ENCODE results near the gene RGL1. TPM values are rescaled to one million over a fixed set of nuclear protein-coding genes. Genes with fewer than 3 reads are reported as not detected.
"Not testable (repeated sequence)": the region's sequence is repeated elsewhere in the genome, so short reads cannot be mapped to it uniquely, and the experiment has no call there.

RGL1 gene
- total and polyA plus RNA-seq, 2 experiments from 2014 or later = 17.9 to 30.7 TPM

GRCh38 chr1:183780757-183781156 is 24.2 kb upstream of the RGL1 start:
- Histone ChIP-seq H3K4me2 (no peak overlapping the region), H2AFZ (no peak overlapping the region), H3K36me3 (replicated peaks; ENCODE audit: insufficient read depth, low read depth) (no peaks in the 10 kb centered on the region), H3K4me1 (ENCODE audit: insufficient read depth) (peaks cover 6% of the 10 kb centered on the region), H3K79me2 (no peaks in the 10 kb centered on the region), H3K27me3 (no peaks in the 10 kb centered on the region), H3K9me2 (replicated peaks; ENCODE audit: insufficient read depth) (no peaks in the 10 kb centered on the region), H3K4me3 (no peak overlapping the region), H3K9me3 (ENCODE audit: low read depth) (no peaks in the 10 kb centered on the region), H3K27ac (no peak overlapping the region), H4K20me1 (ENCODE audit: insufficient read depth, poor library complexity, severe bottlenecking) (no peaks in the 10 kb centered on the region)
- no peak for TF ChIP-seq EZH2 (IDR thresholded peaks at IDR 0.05; ENCODE audit: borderline replicate concordance)
- no peak for TF ChIP-seq EZH2phosphoT487 (IDR thresholded peaks at IDR 0.05; ENCODE audit: low read depth, severe bottlenecking, unreplicated experiment)
- no peak for TF ChIP-seq CTCF (IDR thresholded peaks at IDR 0.05; ENCODE audit: poor library complexity)
- no peak for DNase-seq (ENCODE audit: low spot score)
- 71% methylated on average over 2 of the region's 2 CpGs for WGBS (ENCODE audit: low lambda C conversion rate, missing lambda C conversion rate)

- no peak overlapping the region for H3K4me3 ChIP-seq
- TF ChIP-seq EZH2phosphoT487 (IDR thresholded peaks at IDR 0.05; ENCODE audit: low read depth, severe bottlenecking, unreplicated experiment) (no peak), EZH2 (IDR thresholded peaks at IDR 0.05; ENCODE audit: borderline replicate concordance) (no peak), CTCF (IDR thresholded peaks at IDR 0.05; ENCODE audit: poor library complexity) (no peak)
- DNase-seq (ENCODE audit: low spot score) = no peak
- H3K9me3 ChIP-seq (ENCODE audit: low read depth) = no peaks in the 10 kb centered on the region
- no peaks in the 10 kb centered on the region for H3K27me3 ChIP-seq
- no peaks in the 10 kb centered on the region for H3K79me2 ChIP-seq
- H3K4me1 ChIP-seq (ENCODE audit: insufficient read depth) = peaks cover 6% of the 10 kb centered on the region
- no peaks in the 10 kb centered on the region for H3K9me2 ChIP-seq (replicated peaks; ENCODE audit: insufficient read depth)
- H2AFZ ChIP-seq = no peak overlapping the region
- no peaks in the 10 kb centered on the region for H3K36me3 ChIP-seq (replicated peaks; ENCODE audit: insufficient read depth, low read depth)
- H3K27ac ChIP-seq = no peak overlapping the region
- no peaks in the 10 kb centered on the region for H4K20me1 ChIP-seq (ENCODE audit: insufficient read depth, poor library complexity, severe bottlenecking)
- H3K4me2 ChIP-seq = no peak overlapping the region
Measured at GRCh38 chr1:183783342-183783741, 21.6 kb upstream of the RGL1 start.

- no peak overlapping the region for H3K27ac ChIP-seq
- DNase-seq (ENCODE audit: low spot score) = peak; percentile 50
- no peaks in the 10 kb centered on the region for H3K36me3 ChIP-seq (replicated peaks; ENCODE audit: insufficient read depth, low read depth)
- H3K79me2 ChIP-seq = no peaks in the 10 kb centered on the region
- no peak overlapping the region for H2AFZ ChIP-seq
- no peaks in the 10 kb centered on the region for H3K27me3 ChIP-seq
- no peaks in the 10 kb centered on the region for H3K9me3 ChIP-seq (ENCODE audit: low read depth)
- H4K20me1 ChIP-seq (ENCODE audit: insufficient read depth, poor library complexity, severe bottlenecking) = no peaks in the 10 kb centered on the region
- WGBS (ENCODE audit: low lambda C conversion rate, missing lambda C conversion rate) = 76% methylated on average over 6 of the region's 6 CpGs
- H3K4me3 ChIP-seq = no peak overlapping the region
- H3K4me1 ChIP-seq (ENCODE audit: insufficient read depth) = peaks cover 6% of the 10 kb centered on the region
- H3K9me2 ChIP-seq (replicated peaks; ENCODE audit: insufficient read depth) = no peaks in the 10 kb centered on the region
- H3K4me2 ChIP-seq = no peak overlapping the region
- TF ChIP-seq EZH2 (IDR thresholded peaks at IDR 0.05; ENCODE audit: borderline replicate concordance) (no peak), EZH2phosphoT487 (IDR thresholded peaks at IDR 0.05; ENCODE audit: low read depth, severe bottlenecking, unreplicated experiment) (no peak), CTCF (IDR thresholded peaks at IDR 0.05; ENCODE audit: poor library complexity) (no peak)
Measured at GRCh38 chr1:183783767-183784637, 20.9 kb upstream of the RGL1 start.

- H3K27me3 ChIP-seq; H3K4me2 ChIP-seq; H3K4me1 ChIP-seq (ENCODE audit: insufficient read depth); DNase-seq (ENCODE audit: low spot score); H3K27ac ChIP-seq; H2AFZ ChIP-seq; H3K36me3 ChIP-seq (replicated peaks; ENCODE audit: insufficient read depth, low read depth); H4K20me1 ChIP-seq (ENCODE audit: insufficient read depth, poor library complexity, severe bottlenecking); H3K4me3 ChIP-seq; H3K9me2 ChIP-seq (replicated peaks; ENCODE audit: insufficient read depth); H3K79me2 ChIP-seq; H3K9me3 ChIP-seq (ENCODE audit: low read depth): not testable (repeated sequence)
- 98% methylated on average over 3 of the region's 3 CpGs for WGBS (ENCODE audit: low lambda C conversion rate, missing lambda C conversion rate)
Measured at GRCh38 chr1:183785921-183786320, 19.0 kb upstream of the RGL1 start.
